Stimulated activated effector memory CD8-positive, alpha-beta T cell treated with anti-CD3 and anti-CD28 coated beads, Interleukin-12 subunit alpha, Interleukin-12 subunit beta, amount 100 ng/mL, for 72 hours (primary cell): ENCODE data around the gene TBCB.
A peak's percentile ranks its signal among the peaks of the same experiment; 100 is the strongest.
"Not testable (repeated sequence)": the region's sequence is repeated elsewhere in the genome, so short reads cannot be mapped to it uniquely, and the experiment has no call there.

Source experiments
- ATAC-seq: fragments of 150-1000 bp; cut with Tn5 transposase; 2 replicates; pipeline ENCODE4 v1.10.0; 2021
- DNase-seq, 2 donors: peaks; one replicate each; pipeline ENCODE4 v3.0.0; 2021 to 2022; ENCODE audit warnings: low spot score in 2 of 2
- H3K27ac Mint-ChIP-seq: one replicate; pipeline ENCODE4 v1.8.0; 2022; ENCODE audit warnings: mild to moderate bottlenecking, mixed read lengths
- H3K36me3 Mint-ChIP-seq: one replicate; pipeline ENCODE4 v1.8.0; 2022; ENCODE audit warnings: mild to moderate bottlenecking, mixed read lengths
- H3K4me1 Mint-ChIP-seq: one replicate; pipeline ENCODE4 v1.8.0; 2022; ENCODE audit warnings: mixed read lengths
- H3K4me3 Mint-ChIP-seq: one replicate; pipeline ENCODE4 v1.8.0; 2022; ENCODE audit warnings: mild to moderate bottlenecking, mixed read lengths
- H3K9me3 Mint-ChIP-seq: one replicate; pipeline ENCODE4 v1.8.0; 2022; ENCODE audit warnings: mixed read lengths

The TBCB gene, protein sequence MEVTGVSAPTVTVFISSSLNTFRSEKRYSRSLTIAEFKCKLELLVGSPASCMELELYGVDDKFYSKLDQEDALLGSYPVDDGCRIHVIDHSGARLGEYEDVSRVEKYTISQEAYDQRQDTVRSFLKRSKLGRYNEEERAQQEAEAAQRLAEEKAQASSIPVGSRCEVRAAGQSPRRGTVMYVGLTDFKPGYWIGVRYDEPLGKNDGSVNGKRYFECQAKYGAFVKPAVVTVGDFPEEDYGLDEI

GRCh38 chr19:36115453-36116343, at the start of gene TBCB:
TBCB (plus strand) TSS chr19:36115468; CDS start chr19:36115561, 93 bp downstream.
- Mint-ChIP-seq H3K36me3 (peaks cover 87% of the 10 kb centered on the region), H3K9me3 (no peaks in the 10 kb centered on the region), H3K27ac (peak within 1 kb of the TSS; percentile 99), H3K4me3 (peak within 1 kb of the TSS; percentile 97), H3K4me1 (peaks cover 57% of the 10 kb centered on the region)
- DNase-seq (no peak), ATAC-seq (peak; percentile 70)

- no peaks in the 10 kb centered on the region for H3K4me1 Mint-ChIP-seq
- H3K36me3 Mint-ChIP-seq = peaks cover 34% of the 10 kb centered on the region
- DNase-seq (no peak), ATAC-seq (no peak)
- H3K4me3 Mint-ChIP-seq = no peak overlapping the region
- no peaks in the 10 kb centered on the region for H3K9me3 Mint-ChIP-seq
- H3K27ac Mint-ChIP-seq = no peak overlapping the region
Observed at GRCh38 chr19:36067681-36068080, 47.6 kb upstream of the TBCB start.

DNA sequence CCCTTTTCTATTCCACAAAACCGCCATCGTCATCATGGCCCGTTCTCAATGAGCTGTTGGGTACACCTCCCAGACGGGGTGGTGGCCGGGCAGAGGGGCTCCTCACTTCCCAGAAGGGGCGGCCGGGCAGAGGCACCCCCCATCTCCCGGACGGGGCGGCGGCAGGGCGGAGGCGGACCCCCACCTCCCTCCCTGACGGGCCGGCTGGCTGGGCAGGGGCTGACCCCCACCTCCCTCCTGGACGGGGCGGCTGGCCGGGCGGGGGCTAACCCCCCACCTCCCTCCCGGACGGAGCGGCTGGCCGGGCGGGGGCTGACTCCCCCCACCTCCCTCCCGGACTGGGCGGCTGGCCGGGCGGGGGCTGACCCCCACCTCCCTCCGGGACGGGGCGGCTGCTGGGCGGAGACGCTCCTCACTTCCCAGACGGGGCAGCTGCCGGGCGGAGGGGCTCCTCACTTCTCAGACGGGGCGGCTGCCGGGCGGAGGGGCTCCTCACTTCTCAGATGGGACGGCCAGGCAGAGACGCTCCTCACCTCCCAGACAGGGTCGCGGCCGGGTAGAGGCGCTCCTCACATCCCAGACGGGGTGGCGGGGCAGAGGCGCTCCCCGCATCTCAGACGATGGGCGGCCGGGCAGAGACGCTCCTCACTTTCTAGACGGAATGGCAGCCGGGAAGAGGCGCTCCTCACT, 46.3 kb upstream of the TBCB start:
- H3K9me3 Mint-ChIP-seq, H3K4me1 Mint-ChIP-seq, ATAC-seq, DNase-seq, H3K4me3 Mint-ChIP-seq, H3K27ac Mint-ChIP-seq: not testable (repeated sequence)
- peaks cover 27% of the 10 kb centered on the region for H3K36me3 Mint-ChIP-seq

GRCh38 chr19:36072081-36072480, 43.2 kb upstream of the TBCB start:
- Mint-ChIP-seq H3K4me3 (no peak overlapping the region), H3K36me3 (peaks cover 35% of the 10 kb centered on the region), H3K9me3 (no peaks in the 10 kb centered on the region), H3K27ac (no peak overlapping the region), H3K4me1 (no peaks in the 10 kb centered on the region)
- no peak for ATAC-seq
- DNase-seq = no peak

GRCh38 chr19:36073121-36073876, 42.0 kb upstream of the TBCB start:
- no peak for ATAC-seq
- no peaks in the 10 kb centered on the region for H3K4me1 Mint-ChIP-seq
- no peak overlapping the region for H3K27ac Mint-ChIP-seq
- H3K4me3 Mint-ChIP-seq = no peak overlapping the region
- H3K36me3 Mint-ChIP-seq = peaks cover 41% of the 10 kb centered on the region
- no peaks in the 10 kb centered on the region for H3K9me3 Mint-ChIP-seq
- DNase-seq = no peak

- Mint-ChIP-seq H3K4me1 (no peaks in the 10 kb centered on the region), H3K4me3 (no peak overlapping the region), H3K36me3 (peaks cover 59% of the 10 kb centered on the region), H3K27ac (peak overlapping the region; percentile 1), H3K9me3 (no peaks in the 10 kb centered on the region)
- ATAC-seq = no peak
- no peak for DNase-seq
Observed at GRCh38 chr19:36079389-36079945, 35.8 kb upstream of the TBCB start.

GRCh38 chr19:36081385-36081784, 33.9 kb upstream of the TBCB start:
- no peak for DNase-seq
- no peaks in the 10 kb centered on the region for H3K9me3 Mint-ChIP-seq
- peaks cover 65% of the 10 kb centered on the region for H3K36me3 Mint-ChIP-seq
- H3K4me3 Mint-ChIP-seq = no peak overlapping the region
- ATAC-seq = no peak
- H3K4me1 Mint-ChIP-seq = no peaks in the 10 kb centered on the region
- H3K27ac Mint-ChIP-seq = no peak overlapping the region

DNA sequence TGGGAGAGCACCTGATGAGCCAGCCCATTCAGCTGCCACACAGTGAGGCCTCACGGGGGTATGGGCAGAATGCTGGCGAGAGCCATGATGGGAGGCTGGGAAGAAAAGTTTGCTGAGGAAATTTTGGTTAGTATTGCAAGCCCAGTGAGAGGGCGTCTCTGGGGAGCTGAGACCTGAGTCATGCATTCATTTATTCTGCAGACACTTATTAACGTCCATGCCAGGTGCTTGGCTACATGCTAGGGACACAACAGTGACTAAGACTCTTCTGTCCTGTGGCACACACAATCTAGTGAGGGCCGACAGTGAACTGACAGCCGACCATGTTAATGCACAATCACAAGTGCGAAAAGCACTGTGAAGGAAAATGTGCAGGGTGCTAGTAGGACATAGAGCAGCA, 33.4 kb upstream of the TBCB start:
- Mint-ChIP-seq H3K4me1 (no peaks in the 10 kb centered on the region), H3K36me3 (peaks cover 64% of the 10 kb centered on the region), H3K27ac (no peak overlapping the region), H3K4me3 (no peak overlapping the region), H3K9me3 (no peaks in the 10 kb centered on the region)
- DNase-seq = no peak
- no peak for ATAC-seq

DNA sequence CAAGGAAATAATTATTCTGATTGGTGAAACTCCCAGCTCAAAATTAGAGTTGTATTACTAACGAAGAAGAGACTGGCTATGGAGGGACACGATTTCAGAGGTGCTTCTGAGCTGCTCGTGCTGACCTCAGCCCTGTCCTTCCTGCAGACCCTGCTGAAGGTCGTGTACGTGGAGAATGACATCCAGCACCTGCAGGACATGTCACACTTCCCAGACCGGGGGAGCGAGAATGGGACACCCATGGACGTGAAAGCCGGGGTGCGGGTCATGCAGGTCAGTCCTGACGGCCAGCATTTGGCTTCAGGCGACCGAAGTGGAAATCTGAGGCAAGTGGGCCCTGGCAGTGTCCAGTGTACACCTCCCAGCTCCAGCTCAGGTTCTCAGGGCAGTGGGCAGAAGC, 32.4 kb upstream of the TBCB start:
- Mint-ChIP-seq H3K4me3 (no peak overlapping the region), H3K27ac (no peak overlapping the region), H3K9me3 (no peaks in the 10 kb centered on the region), H3K36me3 (peaks cover 54% of the 10 kb centered on the region), H3K4me1 (no peaks in the 10 kb centered on the region)
- ATAC-seq = no peak
- no peak for DNase-seq

GRCh38 chr19:36084231-36085009, 30.8 kb upstream of the TBCB start:
- ATAC-seq (no peak), DNase-seq (no peak)
- Mint-ChIP-seq H3K9me3 (no peaks in the 10 kb centered on the region), H3K27ac (peak overlapping the region; percentile 48), H3K4me3 (no peak overlapping the region), H3K4me1 (no peaks in the 10 kb centered on the region), H3K36me3 (peaks cover 47% of the 10 kb centered on the region)

DNA sequence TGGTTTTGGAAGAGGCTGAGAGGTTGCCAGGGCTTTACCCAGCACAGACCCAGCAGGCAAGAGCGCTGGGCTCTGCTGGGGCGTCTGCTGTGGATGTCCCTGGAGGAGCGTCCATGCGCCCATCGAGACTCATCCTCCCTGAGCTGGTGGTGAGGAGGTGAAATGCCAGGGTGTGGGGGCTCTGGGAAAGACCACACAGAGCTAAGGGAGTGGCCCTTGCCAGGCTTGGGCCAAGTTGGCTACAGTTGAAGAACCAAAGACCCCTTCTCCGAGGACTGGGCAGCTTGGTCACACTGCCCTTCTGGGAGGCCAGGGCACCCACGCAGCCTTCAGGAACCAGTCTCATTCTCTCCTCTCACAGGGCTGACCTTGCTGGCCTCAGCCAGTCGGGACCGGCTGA, 28.9 kb upstream of the TBCB start:
- Mint-ChIP-seq H3K4me1 (no peaks in the 10 kb centered on the region), H3K36me3 (peaks cover 39% of the 10 kb centered on the region), H3K4me3 (no peak overlapping the region), H3K27ac (no peak overlapping the region), H3K9me3 (no peaks in the 10 kb centered on the region)
- DNase-seq (no peak), ATAC-seq (no peak)

DNA sequence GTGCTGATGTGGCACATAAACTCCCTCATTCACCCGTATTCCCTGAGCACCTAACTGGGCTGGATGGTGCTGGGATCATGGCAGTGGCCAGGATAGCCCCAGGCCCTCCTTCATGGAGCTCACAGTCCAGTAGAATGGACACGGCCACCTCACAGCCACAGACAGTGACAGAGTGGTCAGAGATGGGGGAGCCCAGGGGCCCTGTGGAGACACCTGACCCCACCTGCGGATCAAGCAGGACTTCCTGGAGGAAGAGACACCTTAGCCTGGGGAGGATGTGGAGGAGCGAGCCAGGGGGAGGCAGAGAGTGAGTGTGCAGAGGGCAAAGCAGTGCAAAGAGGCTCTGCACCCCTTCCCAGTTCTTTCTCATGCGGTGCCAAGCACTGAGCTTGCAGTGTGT, 25.4 kb upstream of the TBCB start:
- Mint-ChIP-seq H3K4me3 (no peak overlapping the region), H3K36me3 (peaks cover 38% of the 10 kb centered on the region), H3K4me1 (peaks cover 17% of the 10 kb centered on the region), H3K27ac (peak overlapping the region; percentile 79), H3K9me3 (no peaks in the 10 kb centered on the region)
- ATAC-seq (no peak), DNase-seq (no peak)

DNA sequence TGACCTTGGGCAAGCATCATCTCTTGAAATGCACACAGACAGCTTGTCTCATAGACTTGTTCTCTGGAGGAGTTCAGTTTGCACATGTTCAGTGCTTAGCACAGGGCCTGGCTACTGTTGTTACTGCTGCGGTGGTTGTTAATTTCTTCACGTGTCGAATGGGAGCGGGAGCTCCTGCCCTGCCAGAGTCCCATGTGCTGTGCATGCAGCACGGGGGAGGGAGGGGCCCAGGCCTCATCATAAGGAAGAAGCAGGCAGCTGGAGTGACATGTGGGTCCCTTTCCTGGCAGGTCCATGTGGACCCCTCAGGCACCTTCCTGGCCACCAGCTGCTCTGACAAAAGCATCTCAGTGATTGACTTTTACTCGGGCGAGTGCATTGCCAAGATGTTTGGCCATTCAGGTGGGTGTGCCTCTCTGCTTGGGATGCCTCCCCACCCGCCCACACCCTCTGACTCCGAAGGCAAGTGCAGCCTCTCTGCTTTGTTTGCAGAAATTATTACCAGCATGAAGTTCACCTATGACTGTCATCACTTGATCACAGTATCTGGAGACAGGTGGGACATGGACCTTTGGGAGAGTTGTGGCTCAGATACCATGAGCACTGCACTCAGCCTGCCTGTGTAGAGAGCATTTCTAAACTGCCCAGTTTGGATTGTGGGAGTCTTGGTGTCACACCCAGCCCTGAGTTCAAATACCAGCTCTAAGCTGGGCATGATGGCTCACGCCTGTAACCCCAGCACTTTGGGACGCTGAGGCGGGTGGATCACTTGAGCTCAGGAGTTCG, 24.2 kb upstream of the TBCB start:
- ATAC-seq (no peak), DNase-seq (no peak)
- no peak overlapping the region for H3K27ac Mint-ChIP-seq
- H3K9me3 Mint-ChIP-seq = no peaks in the 10 kb centered on the region
- H3K4me1 Mint-ChIP-seq = peaks cover 17% of the 10 kb centered on the region
- H3K36me3 Mint-ChIP-seq = peaks cover 34% of the 10 kb centered on the region
- no peak overlapping the region for H3K4me3 Mint-ChIP-seq
